ENCODE results near the gene GPR158.

GPR158 gene

GRCh38 chr10:25614652-25615051 lies 439.9 kb downstream of the GPR158 start:
- DNase-seq: no peak

GRCh38 chr10:25615926-25616325 lies 441.1 kb downstream of the GPR158 start:
- no peak for DNase-seq

GRCh38 chr10:25616903-25617592 lies 442.2 kb downstream of the GPR158 start:
- DNase-seq: no peak

- DNase-seq: no peak
Observed at GRCh38 chr10:25627606-25628005, 452.8 kb downstream of the GPR158 start.

- no peak for DNase-seq
Observed at GRCh38 chr10:25629333-25629732, 454.5 kb downstream of the GPR158 start.

- DNase-seq: no peak
Observed at GRCh38 chr10:25631471-25631870, 456.7 kb downstream of the GPR158 start.

GRCh38 chr10:25632802-25633201 lies 458.0 kb downstream of the GPR158 start:
- no peak for DNase-seq

- DNase-seq: no peak
Observed at GRCh38 chr10:25633542-25633941, 458.7 kb downstream of the GPR158 start.

GRCh38 chr10:25639646-25640045 lies 464.8 kb downstream of the GPR158 start:
- no peak for DNase-seq

GRCh38 chr10:25641595-25641994 lies 466.8 kb downstream of the GPR158 start:
- DNase-seq: no peak

- no peak for DNase-seq
Observed at GRCh38 chr10:25642721-25643120, 467.9 kb downstream of the GPR158 start.

- no peak for DNase-seq
Observed at GRCh38 chr10:25646371-25646770, 471.6 kb downstream of the GPR158 start.

GRCh38 chr10:25651534-25651933 lies 476.7 kb downstream of the GPR158 start:
- no peak for DNase-seq
